NOMO-1 (cell line): ENCODE results near the gene KIRREL3.

Experiments
- DNase-seq, 2 experiments: peaks; one replicate each; lab custom pipeline; 2025; ENCODE audit not compliant: unreplicated experiment in 2 of 2; lab: John Stamatoyannopoulos, UW

Gene KIRREL3

DNA sequence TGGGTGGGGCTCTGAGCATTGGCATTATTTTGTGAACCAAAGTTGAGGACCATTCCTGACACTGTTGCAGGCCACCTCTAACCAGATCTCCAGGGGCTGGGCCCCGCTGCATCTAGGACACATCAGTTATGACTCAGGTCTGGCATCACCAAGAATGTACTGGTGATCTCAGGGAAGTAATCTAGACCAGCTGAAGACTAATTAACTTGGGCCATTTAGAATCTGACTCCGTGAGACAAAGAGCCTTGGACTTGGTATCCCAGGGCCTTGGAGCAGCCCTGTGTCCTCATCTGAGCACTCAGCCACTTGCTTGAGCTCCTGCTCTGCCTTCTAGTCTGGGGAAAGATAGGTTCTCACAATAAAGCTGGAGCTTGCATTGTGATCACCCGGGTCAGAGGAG, 200.6 kb downstream of the KIRREL3 start:
- DNase-seq: no peak

DNA sequence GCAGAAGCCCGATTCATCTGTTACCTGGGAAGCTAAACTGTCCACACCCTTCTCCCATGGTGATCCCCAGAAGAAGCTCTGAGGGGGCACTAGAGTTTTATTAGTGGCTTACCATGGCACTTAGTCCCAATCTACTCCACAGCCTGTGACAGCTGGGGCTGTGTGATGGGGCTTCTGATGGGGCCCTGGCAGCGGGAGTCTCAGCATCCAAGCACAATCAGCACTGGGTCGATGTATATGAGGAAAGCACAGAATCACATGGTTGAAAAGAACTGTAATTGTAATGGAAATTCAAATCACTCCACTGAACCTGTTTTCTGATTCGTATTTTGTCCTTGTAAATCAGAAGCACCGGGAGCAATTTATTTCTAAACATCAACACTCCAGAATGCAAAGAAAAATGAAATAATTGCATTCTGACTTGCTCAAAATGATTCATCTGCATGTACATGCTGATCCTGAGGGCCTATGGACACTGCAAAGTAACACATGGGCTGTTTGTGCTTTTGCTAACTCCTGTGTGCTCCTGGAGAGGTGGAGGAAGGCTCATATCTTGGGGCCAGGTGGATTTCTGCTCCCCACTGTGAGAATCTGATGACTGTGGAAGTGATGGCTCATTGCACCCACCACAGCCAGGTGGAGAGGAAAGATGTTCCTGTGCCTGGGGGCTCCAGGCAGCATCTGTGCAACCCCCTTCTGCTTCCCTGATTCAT, 203.0 kb downstream of the KIRREL3 start:
- DNase-seq: no peak

DNA sequence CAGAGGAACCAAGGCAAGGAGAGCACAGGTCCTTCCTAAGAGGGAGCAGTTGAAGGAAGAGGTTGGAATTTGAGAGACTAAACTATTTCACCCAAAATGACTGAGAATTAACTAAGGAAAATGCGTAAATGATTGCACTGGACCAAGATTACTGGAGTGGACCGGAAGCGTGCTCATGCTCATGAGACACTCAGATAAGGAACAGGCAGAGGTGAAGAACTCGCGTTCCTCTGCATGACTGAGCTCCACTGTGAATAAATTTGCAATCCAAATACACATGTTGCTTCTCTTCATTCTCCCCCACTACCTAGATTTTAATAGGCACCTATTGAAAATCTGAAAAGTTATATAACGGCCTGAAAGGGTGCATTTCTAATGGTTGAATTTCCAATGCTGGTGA, 207.0 kb downstream of the KIRREL3 start:
- no peak for DNase-seq

DNA sequence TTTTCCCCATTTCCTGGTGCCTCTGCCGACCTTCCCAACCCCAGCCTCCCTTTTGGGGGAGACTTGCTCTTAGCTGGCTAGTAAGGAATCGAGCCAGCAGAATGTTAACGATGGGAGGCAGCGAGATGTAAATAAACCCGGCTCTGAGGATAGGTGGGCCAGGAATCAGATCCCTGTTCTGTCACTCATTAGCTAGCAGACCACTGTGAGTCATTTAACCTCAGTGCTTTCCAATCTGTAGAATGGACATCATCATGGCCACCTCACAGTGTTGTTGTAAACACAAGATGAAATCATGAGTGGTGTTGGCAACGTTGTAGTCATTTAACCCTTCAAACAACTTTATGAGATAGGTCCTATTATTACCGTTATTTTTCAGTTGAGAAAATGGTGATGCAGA, 208.6 kb downstream of the KIRREL3 start:
- DNase-seq: no peak

DNA sequence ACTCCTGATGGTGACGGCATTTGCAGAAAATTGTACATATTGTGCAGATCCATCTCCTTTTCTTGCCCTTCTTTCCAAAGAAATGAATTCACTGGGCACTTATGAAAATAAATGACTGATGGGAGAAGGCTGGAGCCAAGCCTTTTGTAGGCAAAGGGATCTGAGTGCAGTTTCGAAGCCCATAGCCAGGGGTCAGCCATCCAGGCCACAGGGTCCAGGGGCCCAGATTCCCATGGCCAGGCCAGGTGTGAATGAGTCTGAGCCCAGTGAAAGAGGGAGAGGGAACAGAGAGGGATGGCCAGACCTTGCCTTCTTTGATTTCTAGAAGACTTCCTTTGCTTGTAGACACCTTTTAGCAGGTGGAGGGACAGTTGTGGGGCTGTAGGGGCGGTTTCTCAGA, 209.1 kb downstream of the KIRREL3 start:
- no peak for DNase-seq

DNA sequence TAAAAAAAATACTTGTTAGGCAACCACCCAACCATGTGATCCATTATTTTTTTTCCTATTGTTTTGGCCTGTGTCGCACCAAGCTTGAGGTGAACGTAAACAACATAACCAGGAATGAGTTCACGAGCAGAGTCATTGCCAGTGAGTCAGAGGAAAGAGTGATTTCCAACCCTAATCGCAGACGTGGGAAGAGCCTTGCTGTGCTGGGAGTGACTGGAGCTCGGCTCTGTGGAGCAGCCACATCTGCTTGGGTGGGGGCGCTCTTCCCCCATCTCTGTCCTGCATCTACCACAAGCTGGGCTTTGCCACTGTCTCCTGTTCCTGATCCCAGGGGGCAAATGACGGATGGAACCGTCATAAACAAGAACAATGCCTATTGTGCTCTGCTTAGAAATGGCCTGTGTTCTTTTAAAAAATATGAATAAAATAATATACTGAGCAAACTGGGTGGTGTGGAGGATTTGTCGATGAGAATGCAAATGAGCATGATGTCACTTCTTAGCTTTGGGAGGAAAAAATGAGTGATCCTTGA, 210.0 kb downstream of the KIRREL3 start:
- DNase-seq: no peak

DNA sequence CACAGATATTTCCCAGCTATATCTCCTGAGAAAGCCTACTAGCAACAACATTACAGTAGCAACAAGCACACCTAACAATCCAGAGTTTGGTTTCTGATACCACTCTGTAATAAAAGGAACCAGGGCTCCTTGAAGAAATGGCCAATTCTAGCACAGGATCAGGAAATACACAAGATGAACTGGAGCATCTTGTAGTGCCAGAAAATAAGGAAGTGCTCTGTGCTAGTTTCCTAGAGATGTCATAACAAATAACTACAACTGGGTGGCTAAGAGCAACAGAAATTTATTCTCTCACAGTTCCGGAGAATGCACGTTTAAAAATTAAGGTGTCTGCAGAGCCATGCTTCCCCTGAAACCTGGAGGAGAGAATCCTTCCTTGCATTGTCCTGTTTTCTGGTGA, 217.8 kb downstream of the KIRREL3 start:
- no peak for DNase-seq

DNA sequence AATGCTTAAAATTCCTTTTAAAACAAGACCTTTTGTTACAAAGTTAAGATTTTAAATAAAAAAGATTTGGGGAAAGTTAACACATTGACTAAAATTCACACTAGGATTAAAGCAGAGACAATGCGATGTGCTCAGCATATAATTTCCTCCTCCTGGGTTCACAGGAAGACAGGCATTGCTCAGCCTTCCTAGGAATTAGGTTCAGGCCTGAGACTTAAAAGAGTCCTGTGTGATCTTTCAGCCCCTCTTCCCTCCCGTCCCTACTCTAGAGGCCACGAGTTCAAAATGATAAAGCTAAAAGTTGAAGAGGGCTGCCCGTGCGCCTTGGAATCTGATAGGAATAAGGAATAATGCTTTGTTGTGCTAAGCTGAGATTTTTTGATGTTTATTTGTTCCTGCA, 218.6 kb downstream of the KIRREL3 start:
- no peak for DNase-seq

DNA sequence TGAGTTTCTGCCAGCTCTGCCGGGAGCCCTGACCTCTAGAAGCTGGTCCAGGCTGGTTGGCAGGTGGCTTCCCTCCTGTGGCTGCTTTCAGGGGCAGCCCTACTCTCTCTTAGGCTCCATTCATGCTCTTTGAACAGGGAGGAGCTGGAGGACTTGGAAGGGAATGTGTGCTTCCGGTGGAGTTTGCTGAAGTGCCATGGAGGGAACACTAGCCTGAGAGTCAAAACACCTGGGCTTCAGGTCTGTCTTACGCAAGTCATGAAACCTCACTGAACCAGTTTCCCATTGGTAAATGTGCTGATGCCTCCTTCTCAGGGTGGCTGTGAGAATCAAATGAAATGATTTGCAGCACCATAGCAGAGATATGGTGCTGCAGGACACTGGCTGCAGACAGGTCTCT, 224.5 kb downstream of the KIRREL3 start:
- no peak for DNase-seq

DNA sequence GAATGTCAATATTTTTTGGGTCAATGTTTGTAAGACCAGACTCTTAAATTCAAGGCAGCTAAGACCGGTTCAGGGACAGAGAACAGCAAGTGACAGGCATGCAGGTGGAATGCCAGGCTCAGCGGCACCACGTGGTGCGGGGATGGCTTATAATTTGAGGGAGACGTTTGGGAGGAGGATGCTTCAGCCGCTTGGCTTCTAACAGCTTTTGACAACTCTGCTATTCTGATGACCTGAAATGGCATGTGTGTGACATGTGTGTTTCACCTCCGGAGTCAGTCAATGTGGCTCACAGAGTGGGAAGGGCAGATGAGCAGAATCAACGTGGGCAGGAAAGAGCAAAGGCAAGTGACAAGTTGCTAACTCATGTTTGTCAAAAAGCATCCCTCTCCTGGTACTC, 228.3 kb downstream of the KIRREL3 start:
- DNase-seq: no peak

DNA sequence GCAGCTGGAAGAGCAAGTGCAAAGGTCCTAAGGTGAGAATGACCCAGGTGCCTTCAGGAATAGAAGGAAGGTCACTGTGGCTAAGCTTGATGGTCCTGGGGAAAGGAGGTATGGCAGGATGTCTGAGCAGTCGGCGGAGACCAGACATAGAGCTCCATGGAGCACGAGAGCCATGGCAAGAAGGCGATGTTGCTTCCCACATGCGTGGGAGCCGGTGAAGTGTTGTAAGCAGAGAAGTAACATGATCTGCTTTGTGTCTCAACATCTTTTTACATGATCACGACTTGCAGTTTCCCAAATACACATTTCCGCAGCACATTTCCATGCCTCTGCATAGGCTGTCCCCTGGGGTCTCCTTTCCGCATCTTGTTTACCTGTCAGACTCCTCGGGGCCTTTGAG, 231.9 kb downstream of the KIRREL3 start:
- no peak for DNase-seq

DNA sequence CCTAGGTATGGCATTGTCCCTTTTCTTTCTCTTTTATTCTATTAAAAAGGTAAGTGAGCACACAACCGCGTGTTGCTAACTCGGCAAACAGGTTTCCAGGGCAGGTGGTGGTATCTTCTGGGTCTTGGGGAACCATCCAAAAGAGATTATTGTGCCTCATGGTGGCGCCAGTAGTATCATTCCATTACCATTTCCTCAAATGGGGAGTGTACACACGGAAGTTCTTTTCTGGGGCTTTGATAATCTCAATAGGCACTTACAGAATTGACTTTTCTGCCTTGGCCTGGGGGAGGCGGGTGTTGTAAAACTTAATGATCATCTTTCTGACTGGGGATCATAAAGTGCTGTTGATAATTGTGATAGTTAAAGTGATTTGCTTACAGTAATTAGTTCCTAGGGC, 234.1 kb downstream of the KIRREL3 start:
- DNase-seq: no peak

DNA sequence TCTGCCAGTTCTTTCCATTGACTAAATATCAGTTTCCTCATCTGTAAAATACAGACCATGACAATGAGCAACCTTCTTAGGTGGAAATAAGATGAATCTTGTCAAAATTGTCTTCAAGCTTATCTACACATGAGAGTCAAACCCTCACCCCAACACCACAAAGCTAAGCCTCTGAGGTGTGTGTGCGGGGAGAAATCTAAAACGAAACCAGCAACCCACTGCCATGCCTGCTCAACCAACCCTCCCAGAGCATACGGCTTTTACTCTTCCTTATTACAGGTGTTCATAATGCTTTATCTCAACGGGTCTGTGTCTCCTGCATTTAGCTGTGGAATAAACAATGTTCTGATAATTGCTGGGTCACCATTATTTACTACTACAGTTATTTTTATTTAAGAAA, 235.4 kb downstream of the KIRREL3 start:
- no peak for DNase-seq

DNA sequence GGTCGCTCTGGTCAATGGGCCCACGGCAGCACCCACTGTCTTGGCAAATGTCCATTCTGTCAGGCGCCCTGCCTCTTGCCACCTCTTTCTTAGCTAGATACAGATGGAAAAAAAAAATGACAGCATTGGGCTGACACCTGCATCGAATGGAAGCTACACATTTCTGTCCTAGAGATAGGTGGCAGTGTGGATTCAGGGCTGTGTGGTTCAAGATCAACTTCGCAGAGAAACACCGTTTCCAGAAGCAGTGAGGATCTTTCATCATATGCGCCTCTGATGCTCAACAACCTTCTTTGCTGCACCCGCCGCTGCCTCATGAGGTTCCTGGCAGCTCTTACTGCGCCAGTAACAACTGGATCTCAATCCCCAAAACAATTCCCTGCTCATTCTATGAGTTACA, 236.3 kb downstream of the KIRREL3 start:
- DNase-seq: no peak

DNA sequence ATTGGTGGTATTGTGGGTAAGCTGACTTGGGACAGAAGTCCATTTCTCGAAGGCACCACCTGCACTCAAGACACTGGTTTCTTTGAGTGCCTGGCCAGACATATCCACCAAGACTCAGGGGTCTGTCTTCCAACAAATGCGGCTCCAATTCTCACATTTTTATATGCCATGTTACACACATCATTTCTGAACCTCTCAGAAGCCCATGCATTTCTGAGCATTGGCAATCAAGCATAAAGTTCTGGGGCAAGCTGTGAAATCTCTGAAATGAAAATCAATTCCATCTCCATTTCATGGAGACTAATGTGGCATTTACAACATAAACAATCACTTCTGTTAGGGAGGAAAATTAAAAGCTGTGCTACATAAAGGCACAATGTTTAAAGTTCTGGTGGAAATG, 243.7 kb downstream of the KIRREL3 start:
- DNase-seq: no peak

DNA sequence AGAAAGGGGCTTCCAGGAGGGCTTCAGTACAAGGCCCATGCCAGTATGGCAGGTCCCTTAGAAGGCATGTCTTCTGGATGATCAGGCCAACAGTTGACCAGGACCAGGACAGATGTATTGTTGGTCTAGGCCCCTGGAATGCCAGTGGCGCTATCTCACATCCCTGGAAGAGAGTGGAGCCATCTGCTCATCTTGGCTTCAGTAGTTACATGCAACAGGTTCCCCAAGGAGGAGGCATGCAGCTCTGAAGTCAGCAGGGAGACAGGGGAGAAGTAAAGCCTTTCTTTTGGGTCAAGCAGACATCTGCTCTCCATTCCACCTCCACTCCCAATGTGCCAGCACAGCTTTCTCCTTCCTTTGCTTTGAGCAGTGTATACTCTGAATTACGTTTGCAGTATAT, 244.1 kb downstream of the KIRREL3 start:
- DNase-seq: no peak

DNA sequence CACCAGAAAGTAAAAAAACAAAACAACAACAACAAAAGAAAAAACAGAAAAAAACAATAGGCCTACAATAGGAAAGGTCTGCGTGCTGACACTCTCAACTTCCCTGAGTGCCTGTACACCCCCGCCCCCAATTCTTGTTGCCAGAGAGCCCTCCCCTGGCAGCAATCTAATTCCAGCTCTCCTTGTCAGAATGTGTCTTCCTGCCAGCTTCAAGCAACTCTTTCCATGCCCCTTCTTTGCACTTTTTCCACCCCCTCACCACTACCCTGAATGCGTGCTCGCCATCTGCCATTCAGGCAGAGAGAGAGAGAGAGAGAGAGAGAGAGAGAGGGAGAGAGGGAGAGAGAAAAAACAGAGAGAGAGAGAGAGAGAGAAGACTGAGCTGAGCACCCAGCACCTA, 245.0 kb downstream of the KIRREL3 start:
- DNase-seq: no peak

DNA sequence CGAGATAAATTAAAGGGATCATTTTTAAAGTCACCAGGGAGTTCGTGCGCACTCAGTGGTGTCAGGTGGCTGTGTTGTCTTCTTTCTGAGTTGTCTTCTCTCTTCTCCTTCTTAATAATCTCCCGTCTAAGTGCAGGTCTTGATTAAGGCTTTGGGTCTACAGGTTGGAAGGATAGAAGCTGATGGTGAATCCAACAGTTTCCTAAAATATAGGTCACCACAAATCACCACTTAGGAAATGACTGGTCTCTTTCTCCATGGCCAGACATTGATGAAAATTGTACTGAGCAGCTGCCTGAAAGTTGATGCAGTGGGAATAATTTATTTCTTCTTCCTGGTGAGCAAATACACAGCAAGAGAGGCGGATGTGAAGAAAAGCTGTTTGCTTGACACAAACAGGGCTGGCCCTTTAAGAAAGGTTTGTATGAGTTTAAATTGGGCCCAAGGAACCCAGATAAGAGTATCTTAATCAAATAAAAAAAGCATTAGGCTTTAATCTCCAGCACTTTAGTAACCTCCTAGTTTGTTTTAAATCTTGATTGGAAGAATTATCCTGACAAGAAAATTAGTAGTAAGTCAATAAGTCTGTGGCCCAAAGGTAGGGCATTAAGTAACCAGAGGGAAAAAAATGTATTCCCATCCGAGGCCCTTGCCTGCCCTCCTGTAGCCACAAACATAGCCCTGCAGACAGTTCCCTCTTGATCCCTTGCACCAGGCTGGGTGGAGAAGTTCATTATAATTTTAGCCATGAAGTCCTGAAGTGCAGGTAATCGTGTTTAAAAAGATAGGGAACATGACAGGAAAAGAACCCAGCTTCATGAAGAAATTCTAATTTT, 245.8 kb downstream of the KIRREL3 start:
- no peak for DNase-seq

DNA sequence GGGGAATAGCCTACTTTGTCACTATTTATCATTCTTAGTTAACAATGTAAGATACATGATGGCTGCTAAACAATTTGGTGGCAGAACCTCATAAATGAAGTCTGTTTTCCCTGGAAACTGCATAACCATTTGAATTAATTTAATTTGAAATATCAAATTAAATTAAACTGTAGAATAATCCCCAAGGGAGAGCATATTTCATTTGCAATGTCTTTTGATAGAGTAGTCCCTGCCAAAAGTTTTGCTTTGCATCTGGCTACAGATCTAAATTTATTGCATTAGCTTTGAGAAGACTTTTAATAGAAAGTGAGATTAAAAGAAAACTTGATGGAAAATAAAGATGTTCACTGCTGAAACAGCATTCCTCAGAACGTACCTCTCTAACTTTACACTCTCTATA, 246.6 kb downstream of the KIRREL3 start:
- DNase-seq: no peak

DNA sequence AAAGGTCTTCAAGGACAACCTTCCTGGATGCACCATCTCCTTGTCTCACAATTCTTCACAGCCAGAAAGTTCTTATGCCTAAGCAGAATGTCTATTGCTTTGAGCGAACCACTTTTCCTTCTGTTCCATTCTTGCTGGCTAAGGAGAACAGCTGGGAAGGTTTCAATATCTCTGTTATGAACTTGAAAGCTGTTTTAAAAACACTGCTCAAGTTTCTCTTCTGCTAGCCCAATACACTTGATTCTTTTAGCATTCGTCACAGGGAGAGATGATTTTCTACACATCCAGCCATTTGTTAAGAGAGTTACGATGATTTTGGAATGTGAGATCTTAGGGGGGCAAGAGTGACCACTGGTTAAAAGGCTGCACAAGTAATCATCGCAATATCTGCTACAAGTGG, 249.3 kb downstream of the KIRREL3 start:
- no peak for DNase-seq

DNA sequence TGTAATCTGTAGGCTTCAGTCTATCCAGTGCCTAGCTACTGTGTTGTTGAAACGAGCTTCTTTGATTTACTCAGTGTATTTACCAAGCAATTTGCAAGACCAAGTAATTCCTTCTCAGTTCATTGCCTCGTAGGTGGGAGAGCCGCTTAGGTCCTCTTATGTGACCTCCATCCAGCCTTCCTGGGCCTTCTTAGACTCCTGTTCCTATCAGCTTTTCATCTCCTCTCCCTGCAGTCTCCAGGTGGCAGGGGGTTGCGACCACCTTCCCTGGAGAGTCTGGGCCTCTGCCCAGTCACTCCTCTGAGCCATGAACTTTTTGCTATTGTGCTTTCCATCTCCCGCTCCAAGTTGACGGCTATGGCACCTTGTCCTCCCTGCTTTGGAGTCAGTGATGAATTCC, 251.8 kb downstream of the KIRREL3 start:
- DNase-seq: no peak

DNA sequence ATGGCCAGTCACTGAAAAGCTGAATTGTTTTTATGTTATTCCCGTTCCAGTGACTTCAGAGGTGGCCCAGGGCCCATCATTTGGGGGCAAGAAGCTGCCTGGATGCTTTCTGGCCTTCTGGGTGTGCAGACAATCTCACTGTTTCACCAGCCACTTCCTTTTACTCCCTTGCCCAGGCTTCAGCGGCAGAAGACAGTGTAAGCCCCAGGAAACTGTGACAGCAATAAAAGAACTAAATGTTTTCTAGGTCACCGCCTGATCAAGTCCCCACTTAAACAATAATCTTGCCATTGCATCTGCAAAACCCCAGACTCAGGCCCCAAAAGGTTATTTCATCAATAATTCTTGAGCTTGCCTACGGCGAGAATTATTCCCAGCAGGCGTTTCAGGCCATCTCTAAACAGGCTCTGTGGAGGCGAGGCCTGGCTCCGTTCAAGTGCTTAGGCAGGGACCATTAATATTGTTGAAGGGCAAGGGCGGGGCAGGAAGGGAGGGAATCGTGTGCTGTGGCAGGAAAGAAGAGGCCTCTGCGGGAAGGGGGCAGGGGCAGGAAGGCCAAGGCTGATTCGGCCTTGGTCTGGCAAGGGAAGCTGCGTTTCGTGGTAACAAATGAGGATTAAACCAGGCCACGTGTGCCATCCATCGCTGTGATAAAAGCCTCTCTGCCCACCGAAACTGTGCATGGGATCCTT, 252.3 kb downstream of the KIRREL3 start:
- DNase-seq: no peak
